SK-N-SH treated with all-trans-retinoic acid at 6 μM for 48 hours (cell line): ENCODE data around the gene KRT80.

Source experiments
- ATAC-seq: fragments of 200-7000 bp; cut with Tn5 transposase; 3 replicates; pipeline ENCODE4 v1.9.1; 2020; ENCODE audit warnings: mild to moderate bottlenecking, moderate library complexity
- ARNTL ChIP-seq: fragments of 450-650 bp; formaldehyde crosslinking; IDR thresholded peaks from 2 replicates; pipeline ENCODE4 v1.5.0; 2020; ENCODE audit warnings: low read depth, mild to moderate bottlenecking, moderate library complexity, borderline replicate concordance
- BACH2 ChIP-seq: fragments of 250-450 bp; sonication (Bioruptor Pico); IDR thresholded peaks from 2 replicates; pipeline ENCODE4 v1.9.0; 2021; ENCODE audit warnings: mild to moderate bottlenecking, borderline replicate concordance
- CSDC2 ChIP-seq: fragments of 250-450 bp; sonication (Bioruptor Pico); IDR thresholded peaks from 2 replicates; pipeline ENCODE4 v1.5.0; 2020; ENCODE audit warnings: mild to moderate bottlenecking, moderate library complexity
- ESRRG ChIP-seq: fragments of 250-450 bp; sonication (Bioruptor Pico); IDR thresholded peaks from 2 replicates; pipeline ENCODE4 v1.6.1; 2021; ENCODE audit warnings: mild to moderate bottlenecking
- GLIS3 ChIP-seq: fragments of 250-450 bp; sonication (Bioruptor Pico); IDR thresholded peaks from 2 replicates; pipeline ENCODE4 v1.5.0; 2020; ENCODE audit warnings: mild to moderate bottlenecking, moderate library complexity
- ISL1 ChIP-seq: fragments of 250-450 bp; sonication (Bioruptor Pico); IDR thresholded peaks from 2 replicates; pipeline ENCODE4 v2.1.2; 2022; ENCODE audit warnings: mild to moderate bottlenecking, moderate library complexity
- OSR1 ChIP-seq: fragments of 250-450 bp; sonication (Bioruptor Pico); IDR thresholded peaks from 2 replicates; pipeline ENCODE4 v1.8.0; 2022; ENCODE audit warnings: moderate library complexity, mild to moderate bottlenecking, inconsistent platforms
- PPARA ChIP-seq: fragments of 250-450 bp; sonication (Bioruptor Pico); IDR thresholded peaks from 2 replicates; pipeline ENCODE4 v1.5.0; 2020; ENCODE audit warnings: mild to moderate bottlenecking, borderline replicate concordance
- RARB ChIP-seq: fragments of 250-450 bp; sonication (Bioruptor Pico); IDR thresholded peaks from 2 replicates; pipeline ENCODE4 v1.8.0; 2021; ENCODE audit warnings: mild to moderate bottlenecking, moderate library complexity
- SNAI2 ChIP-seq: fragments of 250-450 bp; sonication (Bioruptor Pico); IDR thresholded peaks from 2 replicates; pipeline ENCODE4 v1.5.0; 2020; ENCODE audit warnings: mild to moderate bottlenecking, moderate library complexity
- TCF4 ChIP-seq: fragments of 250-450 bp; sonication (Bioruptor Pico); IDR thresholded peaks from 2 replicates; pipeline ENCODE4 v1.8.0; 2021; ENCODE audit warnings: mild to moderate bottlenecking, moderate library complexity, borderline replicate concordance
- TOX ChIP-seq: fragments of 250-450 bp; sonication (Bioruptor Pico); IDR thresholded peaks from 2 replicates; pipeline ENCODE4 v1.8.0; 2021; ENCODE audit warnings: mild to moderate bottlenecking, moderate library complexity, borderline replicate concordance
- ZFP3 ChIP-seq: fragments of 250-450 bp; sonication (Bioruptor Pico); IDR thresholded peaks from 2 replicates; pipeline ENCODE4 v1.5.0; 2020; ENCODE audit warnings: mild to moderate bottlenecking, moderate library complexity
- ZFP30 ChIP-seq: fragments of 450-650 bp; formaldehyde crosslinking; IDR thresholded peaks from 2 replicates; pipeline ENCODE4 v1.5.0; 2022; ENCODE audit warnings: mild to moderate bottlenecking, moderate library complexity
- ZNF565 ChIP-seq: fragments of 450-650 bp; formaldehyde crosslinking; conservative IDR thresholded peaks from 2 replicates; pipeline ENCODE4 v1.5.0; 2020; ENCODE audit warnings: low read depth, mild to moderate bottlenecking, moderate library complexity
- ZNF70 ChIP-seq: fragments of 450-650 bp; formaldehyde crosslinking; IDR thresholded peaks from 2 replicates; pipeline ENCODE4 v1.5.0; 2020; ENCODE audit warnings: mild to moderate bottlenecking, moderate library complexity
- ZNF8 ChIP-seq: fragments of 450-650 bp; formaldehyde crosslinking; IDR thresholded peaks from 2 replicates; pipeline ENCODE4 v1.5.0; 2020; ENCODE audit warnings: mild to moderate bottlenecking, moderate library complexity
- TF ChIP-seq, protein P1 (sequence below): fragments of 250-450 bp; sonication (Bioruptor Pico); IDR thresholded peaks from 2 replicates; pipeline ENCODE4 v1.8.0; 2020; ENCODE audit warnings: mild to moderate bottlenecking, moderate library complexity, borderline replicate concordance
- TF ChIP-seq, protein P2 (sequence below): fragments of 250-450 bp; sonication (Bioruptor Pico); IDR thresholded peaks from 2 replicates; pipeline ENCODE4 v1.5.0; 2020; ENCODE audit warnings: mild to moderate bottlenecking, moderate library complexity
- TF ChIP-seq, protein P3 (sequence below): fragments of 250-450 bp; sonication (Bioruptor Pico); IDR thresholded peaks from 2 replicates; pipeline ENCODE4 v1.5.1; 2021; ENCODE audit warnings: mild to moderate bottlenecking, moderate library complexity
- TF ChIP-seq, protein P4 (sequence below): fragments of 250-450 bp; sonication (Bioruptor Pico); IDR thresholded peaks from 2 replicates; pipeline ENCODE4 v1.5.1; 2020; ENCODE audit warnings: low read depth, mild to moderate bottlenecking, moderate library complexity
- TF ChIP-seq, protein P5 (sequence below): fragments of 250-450 bp; sonication (Bioruptor Pico); IDR thresholded peaks from 2 replicates; pipeline ENCODE4 v1.8.0; 2021; ENCODE audit warnings: low read depth, mild to moderate bottlenecking, moderate library complexity, borderline replicate concordance

KRT80 gene

DNA sequence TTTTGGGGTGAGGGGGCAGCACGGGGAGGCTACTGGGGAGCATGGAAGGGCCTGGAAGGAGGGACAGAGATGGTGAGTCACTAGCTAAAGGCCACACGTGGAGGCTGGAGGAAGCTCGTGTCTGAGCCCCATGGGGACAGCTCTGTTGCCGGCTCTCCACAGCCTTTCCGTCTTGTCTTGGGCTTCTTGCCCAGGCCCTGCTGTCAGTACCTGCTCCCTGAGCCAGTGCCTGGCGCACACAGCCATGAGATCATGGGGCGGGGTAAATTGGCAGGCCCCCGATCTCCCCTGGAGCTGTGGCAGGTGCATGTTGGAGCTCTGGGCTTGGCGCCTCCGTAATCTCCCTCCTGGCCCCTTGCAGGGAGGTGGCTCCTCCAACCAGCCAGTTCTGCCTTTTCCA lies 16.1 kb upstream of the KRT80 start:
- peak; percentile 27 for ATAC-seq
- TF ChIP-seq, protein P1, sequence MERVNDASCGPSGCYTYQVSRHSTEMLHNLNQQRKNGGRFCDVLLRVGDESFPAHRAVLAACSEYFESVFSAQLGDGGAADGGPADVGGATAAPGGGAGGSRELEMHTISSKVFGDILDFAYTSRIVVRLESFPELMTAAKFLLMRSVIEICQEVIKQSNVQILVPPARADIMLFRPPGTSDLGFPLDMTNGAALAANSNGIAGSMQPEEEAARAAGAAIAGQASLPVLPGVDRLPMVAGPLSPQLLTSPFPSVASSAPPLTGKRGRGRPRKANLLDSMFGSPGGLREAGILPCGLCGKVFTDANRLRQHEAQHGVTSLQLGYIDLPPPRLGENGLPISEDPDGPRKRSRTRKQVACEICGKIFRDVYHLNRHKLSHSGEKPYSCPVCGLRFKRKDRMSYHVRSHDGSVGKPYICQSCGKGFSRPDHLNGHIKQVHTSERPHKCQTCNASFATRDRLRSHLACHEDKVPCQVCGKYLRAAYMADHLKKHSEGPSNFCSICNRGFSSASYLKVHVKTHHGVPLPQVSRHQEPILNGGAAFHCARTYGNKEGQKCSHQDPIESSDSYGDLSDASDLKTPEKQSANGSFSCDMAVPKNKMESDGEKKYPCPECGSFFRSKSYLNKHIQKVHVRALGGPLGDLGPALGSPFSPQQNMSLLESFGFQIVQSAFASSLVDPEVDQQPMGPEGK (CRISPR knock-in tag) = no peak
- TF ChIP-seq ZNF70 (CRISPR knock-in tag) = no peak
- TF ChIP-seq, protein P2, sequence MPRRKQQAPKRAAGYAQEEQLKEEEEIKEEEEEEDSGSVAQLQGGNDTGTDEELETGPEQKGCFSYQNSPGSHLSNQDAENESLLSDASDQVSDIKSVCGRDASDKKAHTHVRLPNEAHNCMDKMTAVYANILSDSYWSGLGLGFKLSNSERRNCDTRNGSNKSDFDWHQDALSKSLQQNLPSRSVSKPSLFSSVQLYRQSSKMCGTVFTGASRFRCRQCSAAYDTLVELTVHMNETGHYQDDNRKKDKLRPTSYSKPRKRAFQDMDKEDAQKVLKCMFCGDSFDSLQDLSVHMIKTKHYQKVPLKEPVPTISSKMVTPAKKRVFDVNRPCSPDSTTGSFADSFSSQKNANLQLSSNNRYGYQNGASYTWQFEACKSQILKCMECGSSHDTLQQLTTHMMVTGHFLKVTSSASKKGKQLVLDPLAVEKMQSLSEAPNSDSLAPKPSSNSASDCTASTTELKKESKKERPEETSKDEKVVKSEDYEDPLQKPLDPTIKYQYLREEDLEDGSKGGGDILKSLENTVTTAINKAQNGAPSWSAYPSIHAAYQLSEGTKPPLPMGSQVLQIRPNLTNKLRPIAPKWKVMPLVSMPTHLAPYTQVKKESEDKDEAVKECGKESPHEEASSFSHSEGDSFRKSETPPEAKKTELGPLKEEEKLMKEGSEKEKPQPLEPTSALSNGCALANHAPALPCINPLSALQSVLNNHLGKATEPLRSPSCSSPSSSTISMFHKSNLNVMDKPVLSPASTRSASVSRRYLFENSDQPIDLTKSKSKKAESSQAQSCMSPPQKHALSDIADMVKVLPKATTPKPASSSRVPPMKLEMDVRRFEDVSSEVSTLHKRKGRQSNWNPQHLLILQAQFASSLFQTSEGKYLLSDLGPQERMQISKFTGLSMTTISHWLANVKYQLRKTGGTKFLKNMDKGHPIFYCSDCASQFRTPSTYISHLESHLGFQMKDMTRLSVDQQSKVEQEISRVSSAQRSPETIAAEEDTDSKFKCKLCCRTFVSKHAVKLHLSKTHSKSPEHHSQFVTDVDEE (CRISPR knock-in tag) = no peak
- TF ChIP-seq ISL1 (CRISPR knock-in tag) = no peak
- no peak for TF ChIP-seq RARB (CRISPR knock-in tag)
- TF ChIP-seq, protein P3, sequence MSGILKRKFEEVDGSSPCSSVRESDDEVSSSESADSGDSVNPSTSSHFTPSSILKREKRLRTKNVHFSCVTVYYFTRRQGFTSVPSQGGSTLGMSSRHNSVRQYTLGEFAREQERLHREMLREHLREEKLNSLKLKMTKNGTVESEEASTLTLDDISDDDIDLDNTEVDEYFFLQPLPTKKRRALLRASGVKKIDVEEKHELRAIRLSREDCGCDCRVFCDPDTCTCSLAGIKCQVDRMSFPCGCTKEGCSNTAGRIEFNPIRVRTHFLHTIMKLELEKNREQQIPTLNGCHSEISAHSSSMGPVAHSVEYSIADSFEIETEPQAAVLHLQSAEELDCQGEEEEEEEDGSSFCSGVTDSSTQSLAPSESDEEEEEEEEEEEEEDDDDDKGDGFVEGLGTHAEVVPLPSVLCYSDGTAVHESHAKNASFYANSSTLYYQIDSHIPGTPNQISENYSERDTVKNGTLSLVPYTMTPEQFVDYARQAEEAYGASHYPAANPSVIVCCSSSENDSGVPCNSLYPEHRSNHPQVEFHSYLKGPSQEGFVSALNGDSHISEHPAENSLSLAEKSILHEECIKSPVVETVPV (CRISPR knock-in tag) = no peak
- TF ChIP-seq ESRRG (CRISPR knock-in tag) = no peak
- TF ChIP-seq ZFP30 (CRISPR knock-in tag) = no peak
- no peak for TF ChIP-seq GLIS3 (CRISPR knock-in tag)
- TF ChIP-seq PPARA (CRISPR knock-in tag) = no peak
- TF ChIP-seq TOX (CRISPR knock-in tag) = no peak
- TF ChIP-seq, protein P4, sequence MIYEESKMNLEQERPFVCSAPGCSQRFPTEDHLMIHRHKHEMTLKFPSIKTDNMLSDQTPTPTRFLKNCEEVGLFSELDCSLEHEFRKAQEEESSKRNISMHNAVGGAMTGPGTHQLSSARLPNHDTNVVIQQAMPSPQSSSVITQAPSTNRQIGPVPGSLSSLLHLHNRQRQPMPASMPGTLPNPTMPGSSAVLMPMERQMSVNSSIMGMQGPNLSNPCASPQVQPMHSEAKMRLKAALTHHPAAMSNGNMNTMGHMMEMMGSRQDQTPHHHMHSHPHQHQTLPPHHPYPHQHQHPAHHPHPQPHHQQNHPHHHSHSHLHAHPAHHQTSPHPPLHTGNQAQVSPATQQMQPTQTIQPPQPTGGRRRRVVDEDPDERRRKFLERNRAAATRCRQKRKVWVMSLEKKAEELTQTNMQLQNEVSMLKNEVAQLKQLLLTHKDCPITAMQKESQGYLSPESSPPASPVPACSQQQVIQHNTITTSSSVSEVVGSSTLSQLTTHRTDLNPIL (CRISPR knock-in tag) = no peak
- no peak for TF ChIP-seq ZNF565
- TF ChIP-seq BACH2 (CRISPR knock-in tag) = no peak

DNA sequence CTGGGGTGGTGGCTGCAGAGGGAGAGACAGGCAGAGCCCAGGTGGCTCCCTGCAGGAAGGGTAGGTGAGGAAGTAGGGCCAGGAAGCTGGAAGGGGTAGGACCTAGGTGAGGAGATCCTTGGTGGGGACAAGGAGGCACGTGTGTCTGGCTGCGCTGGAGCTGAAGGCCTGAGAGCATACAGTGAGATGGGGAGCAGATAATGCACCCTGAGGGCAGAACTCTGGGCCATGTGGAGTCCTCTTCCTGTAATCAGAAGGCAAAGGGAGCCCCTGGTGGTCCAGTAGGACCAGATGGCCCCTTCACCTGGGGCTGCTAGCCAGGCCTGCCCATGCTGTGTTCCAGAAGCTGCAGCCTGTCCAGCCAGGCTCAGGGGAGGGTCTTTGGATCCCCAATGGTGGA lies 15.3 kb upstream of the KRT80 start:
- TF ChIP-seq TCF4 (CRISPR knock-in tag) = peak; percentile 78; the same call in 1 of the 2 replicates
- TF ChIP-seq ZFP3 (CRISPR knock-in tag) = no peak
- ATAC-seq = no peak

DNA sequence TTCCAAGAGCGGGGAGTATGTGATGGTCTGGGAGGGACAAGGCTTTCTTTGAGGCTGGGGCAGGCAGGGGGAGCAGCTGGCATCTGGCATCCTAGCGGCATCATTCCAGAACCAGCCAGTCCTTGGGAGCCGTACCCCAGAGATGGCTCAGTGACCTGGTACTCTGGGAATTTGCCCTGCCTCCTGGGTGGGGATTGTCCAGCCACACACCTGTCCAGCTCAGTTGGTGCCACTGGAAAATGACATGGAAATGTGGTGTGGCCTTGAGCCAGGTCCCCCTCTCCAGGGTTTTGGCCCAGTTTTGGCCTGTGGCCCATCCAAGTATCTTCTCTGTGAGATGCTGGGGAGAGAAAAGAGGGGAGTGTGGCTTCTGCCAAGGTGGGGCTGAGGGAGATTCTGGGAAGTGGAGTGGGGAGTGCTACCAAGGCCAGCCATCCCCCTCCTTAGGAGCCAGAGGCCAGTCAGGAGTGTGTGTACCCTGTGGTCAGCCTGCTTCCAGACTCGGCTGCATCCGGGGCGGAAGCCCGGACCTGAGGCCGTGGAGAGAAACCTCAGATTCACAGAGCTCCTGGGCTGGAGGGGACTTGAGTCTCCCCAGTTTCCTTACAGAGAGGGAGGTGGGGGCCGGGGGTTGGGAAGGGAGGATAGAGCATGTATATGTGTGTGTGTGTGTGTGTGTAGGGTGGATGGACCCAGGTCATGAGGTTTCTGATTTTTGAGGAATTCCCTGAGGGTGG lies 14.7 kb upstream of the KRT80 start:
- ATAC-seq = no peak
- TF ChIP-seq CSDC2 (CRISPR knock-in tag) = no peak
- TF ChIP-seq, protein P5, sequence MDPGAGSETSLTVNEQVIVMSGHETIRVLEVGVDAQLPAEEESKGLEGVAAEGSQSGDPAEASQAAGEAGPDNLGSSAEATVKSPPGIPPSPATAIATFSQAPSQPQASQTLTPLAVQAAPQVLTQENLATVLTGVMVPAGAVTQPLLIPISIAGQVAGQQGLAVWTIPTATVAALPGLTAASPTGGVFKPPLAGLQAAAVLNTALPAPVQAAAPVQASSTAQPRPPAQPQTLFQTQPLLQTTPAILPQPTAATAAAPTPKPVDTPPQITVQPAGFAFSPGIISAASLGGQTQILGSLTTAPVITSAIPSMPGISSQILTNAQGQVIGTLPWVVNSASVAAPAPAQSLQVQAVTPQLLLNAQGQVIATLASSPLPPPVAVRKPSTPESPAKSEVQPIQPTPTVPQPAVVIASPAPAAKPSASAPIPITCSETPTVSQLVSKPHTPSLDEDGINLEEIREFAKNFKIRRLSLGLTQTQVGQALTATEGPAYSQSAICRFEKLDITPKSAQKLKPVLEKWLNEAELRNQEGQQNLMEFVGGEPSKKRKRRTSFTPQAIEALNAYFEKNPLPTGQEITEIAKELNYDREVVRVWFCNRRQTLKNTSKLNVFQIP (CRISPR knock-in tag) = no peak
- TF ChIP-seq ESRRG (CRISPR knock-in tag) = no peak
- TF ChIP-seq ZNF70 (CRISPR knock-in tag) = no peak
- no peak for TF ChIP-seq ZNF8 (CRISPR knock-in tag)
- TF ChIP-seq PPARA (CRISPR knock-in tag) = no peak
- TF ChIP-seq, protein P3 (CRISPR knock-in tag) = no peak
- TF ChIP-seq OSR1 (CRISPR knock-in tag) = no peak
- no peak for TF ChIP-seq ZNF565
- TF ChIP-seq ARNTL (CRISPR knock-in tag) = no peak
- TF ChIP-seq SNAI2 (CRISPR knock-in tag) = no peak
- TF ChIP-seq, protein P1 (CRISPR knock-in tag) = no peak
- no peak for TF ChIP-seq TOX (CRISPR knock-in tag)
- TF ChIP-seq BACH2 (CRISPR knock-in tag) = no peak
- no peak for TF ChIP-seq ZFP3 (CRISPR knock-in tag)
